ENCODE measurements around the gene CMTM7.

Gene CMTM7, protein sequence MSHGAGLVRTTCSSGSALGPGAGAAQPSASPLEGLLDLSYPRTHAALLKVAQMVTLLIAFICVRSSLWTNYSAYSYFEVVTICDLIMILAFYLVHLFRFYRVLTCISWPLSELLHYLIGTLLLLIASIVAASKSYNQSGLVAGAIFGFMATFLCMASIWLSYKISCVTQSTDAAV

DNA sequence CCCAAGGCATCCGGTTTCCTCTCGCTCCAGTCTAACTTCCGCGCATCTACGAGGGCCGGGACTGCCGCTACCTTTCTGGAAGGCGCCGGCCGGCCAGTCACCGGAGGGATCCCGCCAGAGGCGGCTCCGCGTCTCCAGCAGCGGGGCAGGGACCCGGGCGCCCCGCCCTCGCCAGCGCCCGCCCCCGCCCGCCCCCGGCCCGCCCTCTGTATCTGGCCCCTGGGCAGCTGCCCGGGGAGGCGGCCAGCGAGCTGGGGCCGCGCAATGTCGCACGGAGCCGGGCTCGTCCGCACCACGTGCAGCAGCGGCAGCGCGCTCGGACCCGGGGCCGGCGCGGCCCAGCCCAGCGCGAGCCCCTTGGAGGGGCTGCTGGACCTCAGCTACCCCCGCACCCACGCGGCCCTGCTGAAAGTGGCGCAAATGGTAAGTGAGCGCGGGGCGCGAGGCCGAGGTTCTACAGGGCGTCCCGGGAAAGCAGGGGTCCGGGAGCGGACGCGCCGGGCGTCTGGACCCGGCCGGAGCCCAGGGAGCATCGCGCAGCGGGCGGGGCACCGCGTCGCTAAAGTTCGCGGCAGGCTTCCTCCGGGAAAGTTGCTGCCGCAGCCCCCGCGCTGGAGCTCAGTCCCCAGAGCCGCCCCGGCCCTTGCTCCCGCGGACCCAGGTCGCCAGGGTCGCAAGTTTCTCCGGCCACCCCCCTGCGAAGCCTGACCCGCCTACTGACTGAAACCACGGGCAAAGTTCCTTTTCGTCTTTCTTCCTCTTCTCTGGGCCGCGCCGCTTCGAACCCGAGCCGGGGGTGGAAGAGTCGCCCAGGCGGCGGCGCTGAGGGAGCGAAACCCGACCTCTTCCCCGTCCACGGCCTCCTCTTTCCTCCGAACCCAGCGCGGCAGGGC lies at the start of gene CMTM7:
Gene CMTM7, plus strand, starts transcription at position 211 of the 893 bp plus-strand sequence. Its CDS starts 54 bp downstream, at position 265.
- peak; percentile 52 for DNase-seq

DNA sequence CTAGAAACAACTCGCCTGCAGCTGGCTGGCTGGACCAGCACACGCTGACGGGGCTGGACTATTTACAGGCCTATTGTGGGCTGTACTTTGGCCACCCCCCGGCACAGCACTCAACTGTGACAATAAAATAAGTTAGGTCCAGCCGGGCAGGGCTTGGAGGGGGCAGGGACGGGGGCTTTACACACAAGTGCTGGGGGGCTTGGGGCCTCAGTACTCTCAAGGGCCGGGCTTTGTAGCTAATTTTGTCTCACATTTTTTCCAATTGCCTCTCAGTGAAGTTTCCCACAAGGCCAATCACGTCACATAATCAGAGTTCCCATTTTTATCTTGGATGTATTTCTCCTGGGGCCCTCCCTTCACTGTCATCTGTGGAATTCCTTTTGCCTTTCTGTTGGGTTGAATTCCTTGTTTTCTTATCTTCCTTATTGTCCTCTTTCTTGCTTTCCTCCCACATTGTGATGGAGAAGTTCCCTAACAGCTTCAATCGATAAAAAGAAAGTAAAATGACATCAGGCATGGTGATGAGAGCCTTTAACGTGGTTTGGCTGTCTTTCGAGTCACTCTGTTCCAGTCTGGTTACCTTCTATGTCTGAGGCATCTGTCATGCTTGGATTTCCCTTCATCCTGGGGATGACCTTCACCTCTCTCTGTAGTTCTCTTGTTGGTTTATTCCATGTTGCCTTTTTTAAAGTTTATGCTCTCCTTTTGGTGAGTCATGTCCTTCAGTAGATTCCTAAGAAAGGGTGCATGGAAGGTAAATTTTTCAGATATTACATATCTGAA lies 44.1 kb upstream of the CMTM7 start:
- no peak for DNase-seq

DNA sequence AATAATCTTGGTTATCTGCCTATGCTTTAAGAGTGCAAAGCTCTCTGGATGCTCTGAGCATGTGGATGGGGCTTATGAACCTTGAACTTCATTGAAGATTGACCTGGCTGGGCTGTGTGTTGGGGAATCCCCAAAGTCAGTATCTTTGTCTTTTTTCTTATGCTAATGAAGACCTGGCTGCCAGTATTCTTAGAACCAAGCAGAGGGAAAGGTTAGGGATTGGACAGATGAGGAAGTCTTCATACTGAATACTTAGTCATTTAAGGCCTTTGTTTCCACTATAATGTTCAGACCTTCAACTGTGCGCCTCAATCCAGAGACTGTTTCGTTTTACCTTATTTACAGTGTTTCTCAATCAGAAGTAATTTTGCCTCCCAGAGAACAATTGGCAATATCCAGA lies 42.5 kb upstream of the CMTM7 start:
- no peak for DNase-seq

DNA sequence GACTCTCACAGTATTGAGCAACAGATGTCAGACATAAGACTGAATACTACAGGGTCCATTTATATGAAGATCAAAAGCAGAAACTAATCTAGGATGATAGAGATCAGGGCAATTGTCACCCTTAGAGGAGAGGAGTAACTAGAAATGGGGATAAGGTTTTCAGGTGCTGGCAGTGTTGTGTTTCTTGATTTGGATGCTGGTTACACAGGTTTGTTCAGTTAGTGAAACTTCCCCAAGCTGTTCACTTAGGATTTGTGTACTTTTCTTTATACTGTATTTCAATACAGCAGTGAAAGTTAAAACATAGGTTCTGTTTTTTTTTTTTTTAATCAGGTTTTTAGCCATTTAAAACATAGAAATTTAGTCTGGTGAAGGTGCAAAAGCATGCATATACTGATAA lies 39.1 kb upstream of the CMTM7 start:
- DNase-seq: no peak

DNA sequence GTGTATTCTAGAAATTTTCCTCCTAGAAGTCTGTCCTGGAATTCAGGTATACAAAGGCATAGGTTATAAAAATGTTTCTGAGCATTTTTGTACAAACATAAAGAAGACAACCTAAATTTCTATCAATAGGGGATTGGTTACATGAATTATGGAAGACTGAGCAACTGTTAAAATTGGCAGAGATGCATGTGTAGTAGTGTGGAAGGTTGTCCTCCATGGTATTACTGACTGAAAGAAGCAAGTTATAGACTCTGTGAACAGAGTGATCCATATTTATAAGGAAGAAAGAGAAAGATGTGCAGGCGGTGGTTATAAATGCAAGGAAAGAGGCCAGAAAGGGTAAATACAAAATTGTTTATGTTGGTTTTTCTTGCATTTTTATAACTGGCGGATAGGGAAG lies 38.3 kb upstream of the CMTM7 start:
- no peak for DNase-seq

DNA sequence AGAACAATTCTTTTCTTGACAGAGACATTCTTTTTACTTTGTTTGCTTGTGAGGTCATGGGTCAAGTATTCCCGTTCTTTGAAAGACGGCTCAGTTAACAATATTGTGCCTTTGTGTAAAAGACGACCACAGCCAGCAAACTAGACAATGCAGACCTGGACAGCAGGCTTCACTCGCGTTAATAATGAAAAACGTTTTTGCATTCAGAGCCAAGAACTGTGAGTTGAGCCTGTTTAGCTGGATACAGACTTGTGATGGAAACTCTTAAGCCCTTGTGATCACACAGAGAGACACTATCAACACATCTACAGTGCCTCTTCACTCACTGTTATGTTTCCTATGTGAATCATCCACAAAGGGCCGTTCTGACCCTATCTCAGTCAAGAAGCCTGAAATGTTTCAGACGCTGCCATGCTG lies 37.3 kb upstream of the CMTM7 start:
- no peak for DNase-seq

DNA sequence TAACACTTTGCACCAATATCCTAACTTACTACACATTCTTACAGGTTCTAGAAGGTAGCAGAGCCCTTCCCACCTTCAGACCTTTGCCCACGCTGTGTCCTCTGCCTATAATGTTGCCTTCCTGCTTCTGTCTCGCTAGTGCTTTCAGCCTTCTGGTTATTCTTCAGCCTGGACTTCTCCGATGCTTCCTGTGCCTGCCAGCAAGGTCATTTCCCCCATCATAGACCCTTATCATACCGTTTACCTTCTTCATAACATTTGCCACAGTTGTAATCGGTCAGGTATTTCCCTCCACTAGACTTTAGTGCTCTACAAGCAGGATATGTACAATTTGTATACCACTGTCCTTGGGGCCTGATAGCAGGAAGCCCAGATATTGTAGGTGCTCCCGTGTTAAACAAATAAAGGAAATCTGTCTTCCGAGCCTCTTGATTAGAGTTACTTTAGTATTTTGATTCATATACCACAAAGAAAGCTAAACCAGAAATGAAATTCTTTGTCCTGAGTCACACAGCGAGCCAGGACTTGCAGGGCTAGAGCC lies 35.8 kb upstream of the CMTM7 start:
- DNase-seq: no peak

DNA sequence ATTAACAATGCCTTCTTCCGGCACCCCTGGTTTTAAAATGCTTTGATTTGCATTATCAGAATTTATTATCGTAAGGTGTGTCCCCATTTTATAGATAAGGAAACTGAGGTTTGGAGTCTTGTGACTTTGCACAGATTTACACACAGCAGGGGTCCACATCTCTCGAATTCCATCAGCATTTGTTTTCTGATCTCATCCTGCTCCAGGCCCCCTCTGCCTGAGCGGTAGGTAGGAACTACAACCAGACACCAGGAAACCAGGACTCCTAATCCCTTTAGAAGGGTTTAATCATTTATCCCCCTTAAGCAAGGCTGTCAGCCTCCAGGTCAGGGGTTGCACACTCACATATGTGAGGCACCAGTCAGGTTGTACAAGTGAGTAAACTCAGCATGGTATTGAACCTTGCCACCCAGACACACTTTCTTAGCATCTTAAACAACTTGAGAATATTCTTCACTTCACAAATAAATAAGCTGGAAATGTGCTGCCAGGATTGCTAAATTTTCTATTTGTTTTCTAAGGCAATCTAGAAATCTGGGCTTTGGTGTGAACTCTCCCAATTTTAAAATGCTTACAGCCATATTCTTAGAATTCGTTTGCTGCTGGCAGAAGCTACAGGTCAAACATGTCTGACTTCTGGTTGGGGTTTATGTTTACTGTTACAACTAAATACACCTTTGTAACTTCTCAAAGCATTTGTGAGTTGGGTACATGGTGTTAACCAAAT lies 31.7 kb upstream of the CMTM7 start:
- no peak for DNase-seq

DNA sequence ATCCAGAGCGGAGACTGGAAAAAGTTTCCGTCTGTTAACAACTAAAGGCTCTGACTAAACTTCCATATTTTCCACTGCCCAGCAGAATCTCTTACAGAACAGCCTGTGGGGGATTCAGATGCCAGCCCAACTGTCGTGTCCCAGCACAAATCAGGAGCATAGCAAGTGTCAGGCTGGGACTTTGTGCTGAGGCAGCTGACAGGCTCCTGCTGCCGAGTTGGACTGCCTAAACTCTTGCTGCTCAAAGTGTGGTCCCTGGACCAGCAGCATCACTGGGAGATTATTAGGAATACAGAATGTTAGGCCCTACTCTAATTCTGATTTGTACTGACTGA lies 31.2 kb upstream of the CMTM7 start:
- DNase-seq: no peak

DNA sequence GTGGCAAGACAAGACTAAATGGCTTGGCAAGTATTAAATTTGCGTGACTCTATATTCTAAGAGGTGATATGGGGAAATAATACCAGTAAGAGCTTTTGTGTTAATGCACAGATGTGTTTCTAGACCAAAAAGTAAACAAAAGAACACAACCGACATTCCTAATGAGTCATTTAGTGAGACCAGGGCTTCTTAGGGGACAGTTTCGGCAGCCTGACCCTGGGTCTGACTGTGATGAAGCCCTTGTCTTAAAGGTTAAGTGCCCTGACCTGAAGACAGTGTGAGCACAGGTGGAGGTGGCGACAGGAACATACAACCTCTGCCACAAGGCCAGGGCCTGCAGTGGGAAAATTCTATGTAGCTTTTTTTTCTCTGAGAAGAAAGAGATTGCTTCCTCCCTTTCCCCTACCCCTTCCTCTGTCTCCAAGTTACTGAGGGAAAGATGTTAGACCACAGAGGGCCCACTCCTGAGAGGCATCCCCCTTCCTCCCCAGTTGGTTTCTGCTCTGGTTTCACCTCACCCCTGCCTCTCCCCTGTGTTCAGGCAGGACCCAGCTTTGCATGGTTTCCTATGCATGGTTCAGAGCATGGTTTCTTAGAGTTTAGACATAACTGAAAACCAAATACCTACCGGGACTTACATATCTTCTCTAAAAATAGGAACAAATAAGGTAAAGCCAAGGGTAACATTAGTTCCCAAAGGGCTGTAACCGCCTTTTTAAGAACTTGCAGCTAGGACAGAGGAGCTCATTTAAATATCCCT lies 24.8 kb upstream of the CMTM7 start:
- no peak for DNase-seq

DNA sequence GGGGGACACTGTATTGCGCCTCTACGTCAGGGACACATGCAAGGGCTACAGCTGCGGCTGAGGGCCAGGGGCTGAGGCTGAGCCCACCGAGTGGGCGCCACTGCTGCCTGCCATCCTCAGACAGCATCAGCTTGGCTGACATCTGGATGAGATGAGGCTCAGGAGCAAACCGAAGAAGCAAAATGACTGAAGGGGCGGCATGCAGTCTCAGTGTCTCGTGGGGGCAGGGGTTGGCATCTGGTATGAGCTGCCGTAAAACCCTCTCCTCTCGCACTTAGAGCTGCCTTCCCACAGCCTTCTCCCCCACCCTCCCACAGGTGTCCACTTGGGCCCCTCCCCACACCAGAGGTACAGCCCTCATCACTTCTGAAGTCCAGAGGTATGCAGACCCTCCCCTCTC lies 24.2 kb upstream of the CMTM7 start:
- no peak for DNase-seq

DNA sequence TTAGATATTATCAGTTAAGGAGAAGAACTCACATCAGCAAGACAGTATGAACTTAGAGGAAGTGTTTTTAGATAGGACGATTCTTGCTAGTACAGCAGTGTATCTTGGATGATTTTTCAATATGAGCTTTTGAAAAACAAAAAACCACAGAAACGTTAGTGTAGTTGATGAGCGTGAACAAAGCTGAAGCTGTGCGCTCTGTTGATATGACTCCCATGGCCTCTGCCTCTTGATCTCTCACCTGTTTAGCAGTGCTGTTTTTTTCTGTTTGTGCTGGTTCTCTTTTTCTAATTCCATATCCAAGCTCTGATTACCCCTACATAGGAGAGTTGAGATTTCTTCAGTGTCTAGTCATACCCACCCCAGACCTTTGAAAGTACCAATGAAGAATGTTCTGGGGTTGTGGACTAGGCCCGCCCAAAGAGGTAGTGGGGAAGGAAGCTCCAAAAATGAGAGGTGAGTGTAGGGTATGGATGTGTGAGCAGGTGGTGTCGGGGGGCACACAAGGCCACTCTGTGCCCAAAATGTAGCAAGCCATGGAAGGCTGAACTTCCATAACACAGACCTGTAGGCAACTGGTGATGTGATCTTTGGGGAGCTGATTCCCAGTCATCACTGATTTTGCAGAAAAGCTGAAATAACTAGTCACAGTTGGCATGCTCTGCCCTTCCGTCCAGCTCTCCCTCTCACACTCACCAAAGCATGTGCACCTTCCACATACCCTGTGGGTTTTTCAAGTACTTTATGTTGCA lies 20.0 kb upstream of the CMTM7 start:
- DNase-seq: no peak

DNA sequence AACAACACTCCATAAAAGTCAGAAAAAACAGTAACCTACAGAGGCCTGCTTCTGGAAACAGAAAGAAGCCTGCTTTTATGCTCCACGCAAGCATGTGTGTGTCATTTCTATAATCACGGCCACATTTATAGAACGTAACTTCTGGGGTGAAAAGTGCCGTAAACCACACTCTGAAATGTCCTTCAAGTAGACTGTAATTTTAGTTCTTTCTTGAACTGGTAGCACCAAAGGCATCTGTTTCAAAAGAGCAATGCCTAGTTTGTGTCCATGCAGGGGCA lies 19.5 kb upstream of the CMTM7 start:
- no peak for DNase-seq

DNA sequence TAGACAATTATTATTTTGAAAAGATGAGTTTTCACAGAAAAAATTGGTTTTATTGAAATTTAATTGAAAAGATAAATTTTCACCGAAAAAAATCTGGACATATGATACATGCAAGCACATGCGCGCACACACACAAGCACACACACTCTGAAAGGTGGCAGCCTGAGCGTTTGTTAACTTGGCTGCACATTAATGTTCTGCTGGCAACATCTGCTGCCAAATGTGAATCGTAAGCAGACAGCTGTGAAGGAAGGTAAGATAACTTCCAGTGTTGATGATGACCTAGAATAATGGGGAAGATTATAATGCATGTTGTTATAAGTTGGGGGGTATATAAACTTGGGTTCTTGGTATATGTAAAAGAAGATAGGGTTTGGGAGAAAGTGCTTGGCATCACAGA lies 18.4 kb upstream of the CMTM7 start:
- DNase-seq: no peak

DNA sequence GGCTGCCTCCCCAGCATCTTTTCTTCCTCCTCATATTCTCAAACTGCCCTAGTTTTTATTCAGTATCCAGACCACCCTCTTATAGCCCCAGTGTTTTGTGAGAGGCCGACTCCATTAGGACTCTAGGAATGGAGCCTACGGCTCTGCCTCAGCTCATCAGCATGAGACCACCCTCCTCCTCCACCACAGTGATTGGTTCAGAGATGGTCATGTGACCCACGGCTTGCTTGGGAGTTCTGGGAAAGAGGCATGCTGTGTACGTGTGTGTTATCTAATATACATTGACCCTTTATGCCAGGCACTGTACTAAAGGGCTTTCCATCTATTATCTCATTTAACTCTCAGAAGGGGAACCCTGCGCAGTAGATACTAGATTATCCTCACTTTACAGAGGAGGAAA lies 17.8 kb upstream of the CMTM7 start:
- no peak for DNase-seq

DNA sequence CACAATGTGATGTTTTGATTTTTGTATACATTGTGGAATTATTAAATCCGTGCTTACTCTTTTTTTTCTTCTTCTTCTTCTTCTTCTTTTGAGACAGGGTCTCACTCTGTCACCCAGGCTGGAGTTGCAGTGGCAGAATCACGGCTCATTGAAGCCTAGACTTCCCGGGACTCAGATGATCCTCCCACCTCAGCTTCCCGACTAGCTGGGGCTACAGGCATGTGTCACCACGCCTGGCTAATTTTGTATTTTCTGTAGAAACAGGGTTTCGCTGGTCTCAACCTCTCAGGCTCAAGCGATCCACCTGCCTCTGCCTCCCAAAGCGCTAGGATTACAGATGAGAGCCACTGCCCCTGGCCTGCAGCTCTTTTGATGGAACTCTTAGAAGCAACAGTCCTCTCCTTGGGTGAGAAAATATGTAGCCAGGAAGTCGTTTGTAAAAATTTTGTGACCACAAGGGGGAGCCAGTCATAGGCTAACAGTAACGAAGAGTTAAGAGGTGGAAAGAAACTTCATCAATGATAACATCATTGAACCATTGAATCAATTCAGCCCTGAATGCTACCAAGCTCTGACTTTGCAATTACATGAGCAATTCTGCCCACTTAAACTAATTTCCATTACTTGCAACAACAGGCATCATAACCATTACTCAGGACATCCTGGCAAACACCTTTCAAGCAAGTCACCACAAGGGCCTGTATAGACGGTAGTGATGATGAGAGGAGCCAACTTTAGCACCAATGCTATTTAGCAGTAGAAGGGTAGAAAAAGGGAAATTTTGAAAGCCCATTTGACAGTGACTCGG lies 16.7 kb upstream of the CMTM7 start:
- DNase-seq: peak; percentile 72

DNA sequence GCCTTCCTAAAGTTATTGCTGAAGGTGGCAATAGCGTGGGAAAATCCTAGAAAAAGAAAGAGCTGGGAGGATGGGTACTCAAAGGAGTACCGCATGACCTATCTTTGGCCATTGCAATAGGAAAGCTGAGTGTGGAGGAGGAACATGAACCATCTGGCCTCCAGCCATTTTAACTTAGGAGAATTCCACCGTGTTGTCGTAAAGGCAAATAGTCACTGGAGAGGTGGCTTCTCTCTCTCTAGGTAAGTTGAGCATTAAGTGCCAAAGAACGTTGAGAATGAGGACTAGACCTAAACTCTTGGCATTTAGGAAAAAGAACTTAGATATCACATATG lies 16.1 kb upstream of the CMTM7 start:
- no peak for DNase-seq

DNA sequence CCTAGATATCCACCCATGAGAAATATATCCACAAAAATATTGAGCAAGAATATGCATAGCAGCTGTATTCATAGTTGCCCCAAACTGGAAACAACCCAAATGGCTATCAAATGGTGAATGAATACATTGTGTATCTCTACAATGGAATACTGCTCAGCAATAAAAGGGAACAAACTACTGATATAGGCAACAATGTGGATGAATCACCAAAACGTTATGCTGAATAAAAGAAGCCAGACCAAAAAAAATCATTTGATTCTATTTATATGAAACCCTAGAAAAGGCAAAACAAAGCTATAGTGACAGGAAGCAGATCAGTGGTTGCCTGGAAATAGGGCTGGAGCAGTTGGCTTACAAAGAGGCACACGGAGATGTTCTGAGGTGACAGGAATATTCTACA lies 15.5 kb upstream of the CMTM7 start:
- no peak for DNase-seq

DNA sequence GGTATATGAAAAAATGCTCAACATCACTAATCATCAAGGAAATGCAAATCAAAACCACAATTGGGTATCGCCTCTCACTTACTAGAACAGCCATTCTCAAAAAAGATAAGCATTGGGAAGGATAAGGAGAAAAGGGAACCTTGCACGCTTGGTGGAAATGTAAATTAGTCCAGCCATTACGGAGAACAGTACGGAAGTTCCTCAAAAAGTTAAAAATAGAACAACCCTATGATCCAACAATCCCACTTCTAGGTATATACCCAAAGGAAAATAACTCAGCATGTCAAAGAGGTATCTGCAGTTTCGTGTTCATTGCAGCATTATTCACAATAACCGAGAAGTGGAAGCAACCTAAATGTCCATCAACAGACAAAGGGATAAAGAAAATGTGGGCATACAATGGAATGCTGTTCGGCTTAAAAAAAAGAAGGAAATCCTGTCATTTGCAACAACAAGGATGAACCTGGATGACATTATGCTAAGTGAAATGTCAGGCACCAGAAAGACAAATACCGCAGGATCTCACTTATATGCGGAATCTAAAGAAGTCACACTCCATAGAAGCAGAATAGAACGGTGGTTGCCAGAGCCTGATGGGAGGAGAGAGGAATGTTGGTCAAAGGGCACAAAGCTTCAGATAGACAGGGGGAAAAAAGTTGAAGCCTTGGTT lies 11.7 kb upstream of the CMTM7 start:
- no peak for DNase-seq

DNA sequence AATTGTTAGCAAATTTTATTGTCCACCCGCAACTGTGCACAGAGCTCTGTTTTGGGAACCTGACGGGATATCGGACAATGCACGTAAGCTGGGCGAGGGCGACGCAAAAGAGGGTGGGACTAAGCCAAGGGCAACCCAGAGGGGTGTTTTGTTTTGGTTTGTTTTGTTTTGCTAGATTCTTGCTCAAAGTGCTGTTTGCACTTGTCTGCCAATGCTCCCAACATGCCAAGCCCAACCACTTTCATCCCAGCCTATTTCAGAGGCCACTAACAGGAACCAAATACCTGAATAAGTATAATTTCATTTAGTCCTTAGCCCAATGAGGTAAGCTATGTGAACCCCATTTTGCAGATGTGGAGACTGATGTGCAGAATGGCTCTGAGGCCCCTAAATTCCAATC lies 9.7 kb upstream of the CMTM7 start:
- DNase-seq: no peak

Data from fibroblast of upper back skin (primary cell).